ENCODE results near the gene DYDC2. TPM values are rescaled to one million over a fixed set of nuclear protein-coding genes. Genes with fewer than 3 reads are reported as not detected.
A peak's percentile ranks its signal among the peaks of the same experiment; 100 is the strongest.

The DYDC2 gene
- total RNA-seq, 4 donors from 2014 or later = not detected

GRCh38 chr10:80407812-80408241, 51.2 kb downstream of the DYDC2 start:
- peak; percentile 31 to 54 for ATAC-seq
- TF ChIP-seq, protein P1, sequence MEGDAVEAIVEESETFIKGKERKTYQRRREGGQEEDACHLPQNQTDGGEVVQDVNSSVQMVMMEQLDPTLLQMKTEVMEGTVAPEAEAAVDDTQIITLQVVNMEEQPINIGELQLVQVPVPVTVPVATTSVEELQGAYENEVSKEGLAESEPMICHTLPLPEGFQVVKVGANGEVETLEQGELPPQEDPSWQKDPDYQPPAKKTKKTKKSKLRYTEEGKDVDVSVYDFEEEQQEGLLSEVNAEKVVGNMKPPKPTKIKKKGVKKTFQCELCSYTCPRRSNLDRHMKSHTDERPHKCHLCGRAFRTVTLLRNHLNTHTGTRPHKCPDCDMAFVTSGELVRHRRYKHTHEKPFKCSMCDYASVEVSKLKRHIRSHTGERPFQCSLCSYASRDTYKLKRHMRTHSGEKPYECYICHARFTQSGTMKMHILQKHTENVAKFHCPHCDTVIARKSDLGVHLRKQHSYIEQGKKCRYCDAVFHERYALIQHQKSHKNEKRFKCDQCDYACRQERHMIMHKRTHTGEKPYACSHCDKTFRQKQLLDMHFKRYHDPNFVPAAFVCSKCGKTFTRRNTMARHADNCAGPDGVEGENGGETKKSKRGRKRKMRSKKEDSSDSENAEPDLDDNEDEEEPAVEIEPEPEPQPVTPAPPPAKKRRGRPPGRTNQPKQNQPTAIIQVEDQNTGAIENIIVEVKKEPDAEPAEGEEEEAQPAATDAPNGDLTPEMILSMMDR (IDR thresholded peaks at IDR 0.05 in 4 of 5, conservative IDR thresholded peaks at IDR 0.05 in 1 of 5) = no peak
- no peak for TF ChIP-seq POLR2A (IDR thresholded peaks at IDR 0.05)
- Histone ChIP-seq H3K4me3 (peak overlapping the region; percentile 79 to 91 (median 87)), H3K4me1 (peaks cover 20 to 33% of the 10 kb centered on the region in 2 donors), H3K9me3 (no peaks in the 10 kb centered on the region), H3K27ac (peak overlapping the region; percentile 84 to 91 (median 88)), H3K27me3 (no peaks in the 10 kb centered on the region), H3K36me3 (no peaks in the 10 kb centered on the region)
- in situ Hi-C loops (cut with MboI; ENCODE audit: low sequenced_read_pairs in 4 of 4) (no loop called here), intact Hi-C loops (cut with DNase I; ENCODE audit: low total_unique reads) (loop anchor here (5.0 kb wide), 1 partner anchor 44 kb away; the partner anchor contains the start of gene TSPAN14)
- DNase-seq = no peak

DNA sequence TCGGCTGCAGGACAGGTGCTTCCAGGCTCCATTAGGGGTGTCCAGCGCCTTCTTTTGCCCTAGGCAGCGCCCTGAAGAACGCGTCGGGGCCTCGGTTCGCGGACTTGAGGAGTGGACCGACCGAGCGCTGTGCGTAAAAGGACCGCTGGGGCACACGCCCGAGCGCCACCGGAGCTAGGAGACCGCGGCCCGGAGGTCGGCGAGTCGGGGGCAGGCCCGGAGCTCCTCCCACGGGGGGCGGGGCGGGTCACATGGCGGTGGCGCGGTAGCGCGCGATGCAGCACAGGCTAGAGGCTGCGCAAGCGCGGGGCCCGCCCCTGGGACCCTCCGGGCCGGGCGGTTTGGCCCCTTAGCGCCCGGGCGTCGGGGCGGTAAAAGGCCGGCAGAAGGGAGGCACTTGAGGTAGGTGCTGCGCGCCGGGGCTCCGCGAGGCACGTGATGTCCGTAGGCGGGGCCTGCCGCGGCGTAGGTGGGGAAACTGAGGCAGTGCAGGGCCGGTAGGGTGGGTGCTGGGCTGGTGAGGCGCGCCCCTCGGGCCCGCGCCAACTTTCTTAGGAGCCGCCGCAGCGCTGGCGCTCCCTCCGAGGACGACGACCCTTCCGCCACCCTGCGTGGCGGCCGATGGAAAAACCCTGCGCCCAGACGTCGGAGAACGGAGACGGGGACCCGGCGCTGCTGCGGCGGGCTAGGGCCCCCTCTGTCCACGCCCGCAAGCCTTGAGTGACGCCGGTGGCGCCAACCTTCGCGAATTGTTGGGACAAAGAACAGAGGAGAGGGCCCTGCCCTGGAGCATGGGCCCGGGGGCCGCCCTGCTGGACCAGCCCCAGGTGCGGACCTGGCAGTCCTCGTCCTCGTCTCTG, 51.9 kb downstream of the DYDC2 start, which contains the start of gene PRXL2A:
Gene PRXL2A (plus strand): TSS at position 310 of the 860 bp plus-strand sequence. CDS start 11,917 bp downstream, outside the sequence.
- TF ChIP-seq, protein P1 (IDR thresholded peaks at IDR 0.05 in 4 of 5, conservative IDR thresholded peaks at IDR 0.05 in 1 of 5) = peak in 2 of 5 experiments; percentile 7 to 24
- peak in 1 of 2 donors; percentile 64 for TF ChIP-seq POLR2A (IDR thresholded peaks at IDR 0.05)
- ATAC-seq = peak; percentile 77 to 78
- Histone ChIP-seq H3K4me3 (peak within 1 kb of the TSS; percentile 79 to 91 (median 87)), H3K36me3 (no peaks in the 10 kb centered on the region), H3K4me1 (peaks cover 23 to 33% of the 10 kb centered on the region in 2 donors), H3K27me3 (no peaks in the 10 kb centered on the region), H3K27ac (peak within 1 kb of the TSS; percentile 84 to 91 (median 88)), H3K9me3 (no peaks in the 10 kb centered on the region)
- intact Hi-C loops (cut with DNase I; ENCODE audit: low total_unique reads) (loop anchor here (5.0 kb wide), 1 partner anchor 44 kb away; the partner anchor contains the start of gene TSPAN14), in situ Hi-C loops (cut with MboI; ENCODE audit: low sequenced_read_pairs in 4 of 4) (no loop called here)
- peak; percentile 51 to 59 for DNase-seq

- no peaks in the 10 kb centered on the region for H3K9me3 ChIP-seq
- H3K36me3 ChIP-seq = no peaks in the 10 kb centered on the region
- in situ Hi-C loops (cut with MboI; ENCODE audit: low sequenced_read_pairs in 4 of 4) = no loop called here
- intact Hi-C loops (cut with DNase I; ENCODE audit: low total_unique reads) = loop anchor here (5.0 kb wide), 1 partner anchor 43 kb away; the partner anchor contains the start of gene TSPAN14
- H3K4me3 ChIP-seq = peak overlapping the region; percentile 79 to 91 (median 87)
- TF ChIP-seq, protein P1 (IDR thresholded peaks at IDR 0.05 in 4 of 5, conservative IDR thresholded peaks at IDR 0.05 in 1 of 5) = no peak
- TF ChIP-seq POLR2A (IDR thresholded peaks at IDR 0.05) = no peak
- no peaks in the 10 kb centered on the region for H3K27me3 ChIP-seq
- ATAC-seq (peak in 1 of 2 donors; percentile 9), DNase-seq (no peak)
- H3K4me1 ChIP-seq = peaks cover 25 to 39% of the 10 kb centered on the region in 2 donors
- H3K27ac ChIP-seq = peak overlapping the region; percentile 84 to 91 (median 88)
These were observed 52.5 kb downstream of the DYDC2 start for GRCh38 chr10:80409121-80409520.

GRCh38 chr10:80410122-80410521, 53.5 kb downstream of the DYDC2 start:
- Histone ChIP-seq H3K4me3 (peak overlapping the region in 2 of 4 donors; percentile 8 to 32), H3K36me3 (no peaks in the 10 kb centered on the region), H3K4me1 (peaks cover 34 to 49% of the 10 kb centered on the region in 2 donors), H3K27me3 (no peaks in the 10 kb centered on the region), H3K9me3 (no peaks in the 10 kb centered on the region), H3K27ac (peak overlapping the region; percentile 13 to 91 (median 88))
- in situ Hi-C loops (cut with MboI; ENCODE audit: low sequenced_read_pairs in 4 of 4) (no loop called here), intact Hi-C loops (cut with DNase I; ENCODE audit: low total_unique reads) (no loop called here)
- TF ChIP-seq, protein P1 (IDR thresholded peaks at IDR 0.05 in 4 of 5, conservative IDR thresholded peaks at IDR 0.05 in 1 of 5) = no peak
- no peak for TF ChIP-seq POLR2A (IDR thresholded peaks at IDR 0.05)
- no peak for ATAC-seq
- DNase-seq = peak in 1 of 2 donors; percentile 14

Measured in gastrocnemius medialis (tissue), 4 donors.